ENCODE data around the gene RTKN. TPM values are rescaled to one million over a fixed set of nuclear protein-coding genes. Genes with fewer than 3 reads are reported as not detected.

The RTKN gene
- total and polyA plus RNA-seq, 10 of the 15 experiments (the other 5 are each of a cell fraction or from before 2014, with no cell fraction given), result 0.50 to 12.3 (median 5.4) TPM

GRCh38 chr2:74482801-74483674, 41.3 kb upstream of the RTKN start, which contains the start of the genes CCDC142 and TTC31 (continued):
- TF ChIP-seq CUX1 (IDR thresholded peaks at IDR 0.05; ENCODE audit: insufficient replicate concordance, low read depth, low read length) (no peak), LARP7 (IDR thresholded peaks at IDR 0.05) (no peak; the same call in 1 of the 2 replicates), FOS (IDR thresholded peaks at IDR 0.05; ENCODE audit: borderline replicate concordance, extremely low read depth, insufficient read length) (no peak), MEF2B (IDR thresholded peaks at IDR 0.05; ENCODE audit: partially characterized antibody, poor library complexity, severe bottlenecking) (peak; percentile 4), NFXL1 (IDR thresholded peaks at IDR 0.05; ENCODE audit: borderline replicate concordance) (no peak), POU2F2 (IDR thresholded peaks at IDR 0.05; ENCODE audit: borderline replicate concordance, low read depth, low read length) (peak; percentile 62; the same call in 2 of the 3 replicates), CHD1 (IDR thresholded peaks at IDR 0.05; ENCODE audit: low read depth, low read length) (no peak), IRF4 (IDR thresholded peaks at IDR 0.05; ENCODE audit: low read depth, low read length) (0 out of 2 replicates have a peak, but pooled peaks have one; percentile 36), E2F4 (IDR thresholded peaks at IDR 0.05; ENCODE audit: low read depth, low read length) (peak; percentile 74; the same call in 1 of the 2 replicates), GATAD2B (conservative IDR thresholded peaks at IDR 0.05; ENCODE audit: low read depth) (0 out of 2 replicates have a peak, but pooled peaks have one; percentile 43), IKZF1 (conservative IDR thresholded peaks at IDR 0.05) (peak; percentile 90), TCF12 (IDR thresholded peaks at IDR 0.05; ENCODE audit: low read depth, low read length) (peak; percentile 40; the same call in 1 of the 2 replicates), TARDBP (IDR thresholded peaks at IDR 0.05; ENCODE audit: borderline replicate concordance) (peak; percentile 78; the same call in 1 of the 2 replicates), SUZ12 (IDR thresholded peaks at IDR 0.05; ENCODE audit: unreplicated experiment) (no peak), ETV6 (conservative IDR thresholded peaks at IDR 0.05 in 1 of 2, IDR thresholded peaks at IDR 0.05 in 1 of 2; ENCODE audit: borderline replicate concordance in 1 of 2, low read depth in 1 of 2) (0 out of 4 replicates have a peak, but pooled peaks of 1 of the 2 experiments have one; percentile 18), SPI1 (IDR thresholded peaks at IDR 0.05; ENCODE audit: borderline replicate concordance, insufficient read depth, low read depth, low read length) (0 out of 2 replicates have a peak, but pooled peaks have one; percentile 0), YBX1 (IDR thresholded peaks at IDR 0.05) (no peak), BMI1 (IDR thresholded peaks at IDR 0.05; ENCODE audit: borderline replicate concordance) (no peak), ZSCAN29 (IDR thresholded peaks at IDR 0.05) (no peak), EZH2 (IDR thresholded peaks at IDR 0.05; ENCODE audit: borderline replicate concordance, control insufficient read depth, low read depth, low read length) (no peak), ZNF217 (IDR thresholded peaks at IDR 0.05) (no peak), RUNX3 (IDR thresholded peaks at IDR 0.05; ENCODE audit: low read length) (peak; percentile 35), CHD2 (IDR thresholded peaks at IDR 0.05; ENCODE audit: borderline replicate concordance, low read depth, low read length) (peak; percentile 72; the same call in 1 of the 2 replicates), NR2C1 (IDR thresholded peaks at IDR 0.05) (peak; percentile 99), NR2F1 (conservative IDR thresholded peaks at IDR 0.05) (peak; percentile 52)
